GM19025 (cell line): ENCODE measurements around the gene GALNT17.

Experiments
- ATAC-seq: cut with Tn5 transposase; IDR thresholded peaks from one replicate; pipeline ENCODE4 v1.9.1; 2021; ENCODE audit warnings: mild to moderate bottlenecking, low read depth, moderate library complexity; ENCODE audit not compliant: unreplicated experiment

The GALNT17 gene

DNA sequence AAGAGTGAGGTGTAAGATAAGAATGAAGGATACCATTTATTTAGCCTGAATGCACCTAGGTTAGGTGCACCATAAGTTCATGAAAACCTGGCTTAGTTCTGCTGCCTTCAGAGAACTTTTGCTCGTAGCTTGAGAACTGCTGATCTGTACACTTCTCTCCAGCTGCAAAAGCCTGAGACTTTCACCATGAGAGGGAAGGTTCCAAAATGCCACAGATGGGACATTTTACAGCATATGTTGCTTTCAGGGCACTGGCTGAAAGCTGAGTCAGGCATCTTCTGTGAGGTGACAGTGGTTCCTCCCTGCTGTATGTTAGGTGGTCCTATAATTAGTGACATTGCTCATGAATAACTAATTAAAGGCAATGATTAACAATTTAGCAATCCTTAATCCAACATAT is 298.3 kb downstream of the GALNT17 start:
- ATAC-seq, result no peak

DNA sequence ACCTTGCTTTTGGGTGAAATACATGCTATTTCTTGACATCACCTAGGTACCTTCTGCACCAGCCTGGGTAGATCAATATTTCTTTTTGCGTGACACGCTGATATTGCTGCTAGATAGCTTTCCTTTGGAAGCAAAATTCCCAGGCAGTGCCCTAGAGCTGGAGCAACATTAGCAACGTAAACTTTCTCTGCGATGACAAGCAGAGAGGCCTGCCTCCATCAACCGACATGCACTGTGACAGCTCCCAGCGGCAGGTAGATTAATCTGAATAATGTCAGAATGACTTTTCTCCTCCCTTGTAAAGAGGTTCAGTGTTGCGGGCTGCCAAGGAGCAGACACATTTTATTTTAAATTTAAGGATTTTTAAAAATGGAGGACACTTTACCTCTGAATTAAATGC is 307.4 kb downstream of the GALNT17 start:
- ATAC-seq, result no peak

DNA sequence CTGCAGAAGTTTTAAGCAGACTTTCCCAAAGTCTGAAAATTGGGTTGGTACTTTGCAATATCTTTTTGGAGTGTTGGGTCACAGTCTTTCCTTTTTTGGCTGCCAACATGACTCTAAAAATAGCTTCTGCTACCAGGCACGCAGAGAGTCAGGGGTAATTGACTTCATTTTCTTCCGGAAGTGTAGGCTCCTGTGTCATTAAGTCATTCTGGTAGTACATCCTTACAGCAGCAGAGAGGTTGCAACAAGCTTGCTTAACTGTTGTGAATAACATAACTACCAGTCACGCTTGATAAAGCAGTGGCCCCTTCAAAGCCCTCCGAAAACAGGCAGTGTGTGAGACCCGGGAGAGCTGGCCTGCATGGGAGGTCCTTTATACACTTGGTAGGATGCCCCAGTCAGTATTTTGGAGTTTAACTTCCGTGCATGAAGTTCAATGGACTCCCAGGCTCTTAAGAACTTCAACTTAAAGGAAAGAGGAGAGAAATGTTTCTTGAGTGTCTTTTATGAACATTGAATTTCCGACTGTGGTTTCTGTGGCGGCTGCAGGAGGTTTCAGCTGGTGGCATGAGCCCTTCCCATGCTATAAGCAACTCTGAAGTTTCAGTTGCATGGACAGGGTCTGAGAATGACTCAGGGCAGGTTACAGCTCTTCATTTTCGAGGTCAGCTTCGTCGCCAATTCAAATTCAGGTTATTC is 310.7 kb downstream of the GALNT17 start:
- no peak for ATAC-seq

DNA sequence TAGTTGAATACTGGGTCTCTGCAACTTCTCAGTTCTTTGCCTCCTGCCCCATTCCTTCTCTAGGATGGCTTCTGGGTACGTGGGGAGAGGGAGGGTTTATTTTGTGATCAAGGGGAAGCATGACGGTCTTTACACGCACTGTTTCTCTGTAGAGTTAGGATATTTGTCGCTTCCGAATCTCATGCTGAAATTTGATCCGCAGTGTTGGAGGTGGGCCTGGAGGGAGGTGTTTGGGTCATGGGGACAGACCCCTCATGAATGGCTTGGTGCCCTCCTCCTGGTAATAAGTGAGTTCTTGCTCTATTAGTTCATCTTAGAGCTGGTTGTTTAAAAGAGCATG is 311.2 kb downstream of the GALNT17 start:
- ATAC-seq, result no peak

- no peak for ATAC-seq
These were observed 312.2 kb downstream of the GALNT17 start for GRCh38 chr7:71444130-71444529.

DNA sequence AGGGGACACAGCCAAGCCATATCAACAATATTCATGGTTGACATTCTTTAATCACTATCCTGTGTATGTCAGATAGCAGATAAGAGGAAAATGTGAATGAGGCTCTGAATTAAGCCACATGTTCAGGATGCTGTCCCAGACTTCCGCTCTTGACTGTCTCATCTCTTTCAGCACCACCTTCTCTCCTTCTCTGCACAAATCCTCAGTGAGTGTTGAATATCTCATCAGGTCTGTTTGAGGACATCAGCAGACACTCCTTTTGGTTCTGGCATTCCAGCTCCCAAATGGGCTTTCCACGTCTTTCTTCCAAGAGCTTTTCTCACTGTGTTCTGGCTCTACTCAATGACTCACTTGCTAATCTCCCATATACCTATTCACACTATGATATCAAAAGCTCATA is 321.7 kb downstream of the GALNT17 start:
- ATAC-seq, result no peak

- no peak for ATAC-seq
These were observed 323.0 kb downstream of the GALNT17 start for GRCh38 chr7:71454981-71455380.

DNA sequence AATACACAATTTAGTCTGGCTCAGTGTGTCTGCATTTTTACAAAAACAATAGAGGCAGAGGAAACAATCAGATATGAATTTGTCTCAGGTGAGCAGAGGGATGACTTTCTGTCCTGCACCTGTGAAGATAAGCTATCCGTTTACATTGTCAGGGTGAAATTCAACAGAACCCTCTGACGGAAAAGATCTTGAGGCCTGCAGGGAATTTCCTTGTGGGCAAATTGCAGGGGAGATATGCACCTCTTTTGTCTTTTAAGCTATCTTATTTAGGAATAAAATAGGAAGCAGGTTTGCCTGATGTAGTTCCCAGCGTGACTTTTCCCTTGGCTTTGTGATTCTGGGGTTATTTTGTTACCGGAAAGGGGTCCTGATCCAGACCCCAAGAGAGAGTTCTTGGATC is 325.1 kb downstream of the GALNT17 start:
- no peak for ATAC-seq

DNA sequence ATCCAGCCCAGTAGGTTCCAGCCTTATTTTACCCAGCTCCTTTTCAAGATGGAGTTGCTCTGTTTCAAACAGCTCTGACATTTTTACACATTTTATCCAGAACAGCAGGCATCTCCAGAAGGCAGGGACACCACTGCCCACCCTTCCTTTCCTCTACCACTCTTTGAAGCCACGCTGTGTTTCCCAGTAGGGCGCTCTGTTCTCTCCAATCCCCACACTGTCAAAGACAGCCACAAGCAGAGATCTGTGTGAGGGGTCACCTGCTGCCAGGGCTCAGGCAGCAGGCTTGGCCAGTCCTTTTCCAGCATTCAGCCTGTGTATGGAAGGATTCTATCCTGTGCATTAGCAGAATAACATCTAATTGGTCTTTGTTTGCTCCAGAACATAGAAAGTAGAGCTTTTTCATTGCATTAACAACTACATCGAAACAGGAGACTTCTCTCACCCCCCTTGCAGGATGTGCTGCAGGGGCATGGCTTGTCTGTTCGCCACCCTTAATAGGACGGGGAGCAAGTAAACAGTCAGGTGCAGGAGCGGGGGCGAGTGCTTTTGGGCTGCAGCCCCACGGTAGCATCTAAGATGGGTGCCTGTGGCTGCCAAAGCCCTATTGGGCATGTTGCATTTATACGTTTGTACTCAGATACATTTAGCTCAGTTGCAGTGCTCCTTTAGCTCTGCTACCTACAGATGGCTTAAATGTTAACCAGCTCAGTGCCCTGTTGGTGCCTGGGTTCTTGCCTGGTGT is 326.1 kb downstream of the GALNT17 start:
- ATAC-seq, result no peak

GRCh38 chr7:71459132-71459531 is 327.2 kb downstream of the GALNT17 start:
- ATAC-seq, result no peak

DNA sequence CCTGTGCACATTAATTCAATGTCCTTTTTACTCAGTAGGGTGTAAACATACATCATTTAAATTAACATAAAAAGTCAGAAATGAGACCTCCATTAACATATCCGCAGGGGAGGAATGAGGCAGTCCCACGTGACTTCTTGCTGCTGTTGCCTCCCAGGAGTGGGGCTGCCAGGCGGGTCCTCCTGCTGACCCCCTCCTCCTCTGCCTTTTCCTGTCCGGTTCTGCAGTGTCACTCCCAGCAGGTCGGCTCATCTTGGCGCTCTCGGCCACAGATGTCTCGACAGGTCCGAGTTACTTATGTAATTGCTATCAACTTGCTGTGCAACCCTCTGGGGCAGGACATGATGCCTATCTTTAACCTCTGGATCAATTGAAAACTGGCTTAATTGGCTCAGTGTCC is 329.6 kb downstream of the GALNT17 start:
- no peak for ATAC-seq

DNA sequence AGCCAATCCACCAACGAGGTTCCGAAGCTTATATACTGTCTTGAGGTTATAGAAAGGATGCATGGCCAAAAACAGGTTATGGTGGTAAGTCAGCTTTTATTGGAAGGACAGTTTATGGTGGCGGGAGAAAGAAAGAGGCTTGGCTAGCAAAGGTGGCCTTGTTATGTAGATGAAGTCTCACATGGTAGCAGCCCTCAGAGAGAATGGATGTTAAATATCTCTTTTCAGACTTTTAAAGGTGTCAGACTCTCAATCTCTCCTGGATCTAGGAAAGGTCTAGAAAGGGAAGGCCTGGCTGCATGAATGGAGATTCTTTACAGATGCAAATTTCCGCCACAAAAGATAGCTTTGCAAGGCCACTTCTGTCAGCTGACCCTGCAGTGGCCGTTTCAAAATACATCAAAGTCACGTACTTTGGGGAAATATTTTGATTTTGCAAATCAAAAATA is 333.8 kb downstream of the GALNT17 start:
- no peak for ATAC-seq

DNA sequence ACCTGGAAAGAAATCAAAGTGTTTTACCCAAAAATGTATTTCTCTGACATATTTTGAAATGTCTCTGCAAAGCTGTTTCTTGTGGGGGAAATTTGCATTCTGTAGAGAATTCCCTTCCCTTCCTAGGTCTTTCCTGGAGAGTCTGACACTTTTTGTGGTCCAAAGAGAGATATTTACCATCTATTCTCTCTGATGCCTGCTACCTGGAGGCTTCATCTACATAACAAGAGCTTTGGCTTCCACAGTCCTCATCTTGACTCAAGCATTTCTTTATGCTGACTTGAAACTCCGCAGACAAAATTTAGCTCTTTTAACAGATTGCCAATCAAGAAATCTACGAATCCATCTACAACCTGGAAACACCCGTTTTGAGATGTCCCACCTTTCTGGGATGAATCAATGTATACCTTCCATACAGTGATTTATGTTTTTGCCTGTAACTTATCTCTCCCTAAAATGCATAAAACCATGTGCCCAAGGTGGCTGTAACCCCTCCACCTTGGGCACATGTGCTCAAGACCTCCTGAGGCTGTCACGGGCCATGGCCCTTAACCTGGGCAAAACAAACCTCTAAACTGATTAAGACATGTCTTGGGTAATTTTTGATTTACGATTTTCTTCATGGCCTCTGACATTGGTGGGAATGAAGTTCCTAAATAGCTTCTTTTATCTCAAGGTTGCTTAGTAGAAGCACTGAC is 334.7 kb downstream of the GALNT17 start:
- ATAC-seq, result no peak

DNA sequence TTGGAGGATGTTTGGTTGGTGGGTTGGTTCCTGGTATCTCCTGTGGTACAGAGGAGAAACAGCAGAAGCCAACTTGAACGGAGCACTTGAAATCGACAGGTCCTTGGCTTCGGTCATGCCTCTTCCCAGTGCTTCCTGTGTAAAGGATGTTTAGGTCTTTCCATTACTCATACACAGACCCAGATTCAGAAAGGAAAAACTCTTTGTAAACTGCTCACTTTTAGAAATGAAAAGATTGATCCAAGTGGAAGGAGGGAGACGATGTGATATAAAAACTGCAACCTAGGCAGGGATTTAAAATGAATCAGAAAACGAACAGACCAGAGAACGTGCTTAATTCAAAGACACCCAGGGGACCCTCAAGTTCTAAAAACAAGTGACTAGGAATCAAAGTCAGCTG is 338.4 kb downstream of the GALNT17 start:
- no peak for ATAC-seq

DNA sequence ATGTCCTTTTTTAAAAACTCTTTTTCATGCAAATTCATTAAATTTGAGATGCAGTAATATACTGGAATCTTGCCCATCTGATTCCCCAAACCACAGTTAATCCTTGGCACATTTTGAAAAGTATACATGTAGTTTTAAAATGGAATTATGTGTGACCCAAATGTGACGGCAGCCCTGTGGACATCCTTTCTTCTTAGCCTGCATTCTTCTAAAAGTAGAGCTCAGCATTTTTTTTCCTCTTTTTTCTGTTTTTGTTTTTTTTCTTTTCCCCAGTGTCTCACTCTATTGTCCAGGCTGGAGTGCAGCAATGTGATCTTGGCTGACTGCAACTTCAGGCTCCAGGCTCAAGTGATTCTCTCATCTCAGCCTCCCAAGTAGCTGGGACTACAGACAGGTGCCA is 338.9 kb downstream of the GALNT17 start:
- no peak for ATAC-seq

DNA sequence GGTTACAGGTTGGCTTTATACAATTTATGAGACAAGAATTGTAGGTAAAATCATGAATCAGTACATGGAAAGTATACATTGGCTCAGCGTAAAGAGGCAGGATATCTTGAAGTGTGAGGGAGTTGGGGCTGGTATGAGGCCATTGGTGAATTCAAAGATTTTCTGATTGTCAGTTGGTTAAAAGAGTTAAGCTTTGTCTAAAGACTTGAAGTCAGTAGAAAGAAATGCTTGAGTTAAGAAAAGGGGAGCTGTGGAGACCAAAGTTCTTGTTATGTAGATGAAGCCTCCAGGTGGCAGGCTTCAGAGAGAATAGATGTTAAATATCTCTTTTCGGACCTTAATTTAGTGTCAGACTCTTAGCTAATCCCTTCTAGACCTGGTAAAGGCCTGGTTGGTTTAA is 341.0 kb downstream of the GALNT17 start:
- no peak for ATAC-seq

- ATAC-seq, result no peak
These were observed 341.5 kb downstream of the GALNT17 start for GRCh38 chr7:71473366-71473967.

- no peak for ATAC-seq
These were observed 345.5 kb downstream of the GALNT17 start for GRCh38 chr7:71477441-71477840.

GRCh38 chr7:71479231-71479630 is 347.3 kb downstream of the GALNT17 start:
- ATAC-seq, result no peak

GRCh38 chr7:71480791-71481190 is 348.8 kb downstream of the GALNT17 start:
- no peak for ATAC-seq

DNA sequence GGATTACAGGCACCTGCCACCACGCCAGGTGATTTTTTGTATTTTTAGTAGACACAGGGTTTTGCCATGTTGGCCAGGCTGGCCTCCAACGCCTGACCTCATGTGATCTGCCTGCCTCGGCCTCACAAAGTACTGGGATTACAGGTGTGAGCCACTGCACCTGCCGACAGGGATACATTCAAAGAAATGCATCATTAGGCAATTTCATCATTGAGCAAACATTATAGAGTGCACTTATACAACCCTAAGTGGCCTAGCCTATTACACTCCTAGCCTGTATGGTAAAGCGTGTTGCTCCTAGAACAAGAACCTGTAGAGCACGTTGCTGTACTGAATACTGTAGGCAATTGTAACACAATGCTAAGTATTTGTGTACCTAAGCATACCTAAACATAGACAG is 350.3 kb downstream of the GALNT17 start:
- ATAC-seq, result no peak
